ENCODE data around the gene DNAH12. TPM values are rescaled to one million over a fixed set of nuclear protein-coding genes. Genes with fewer than 3 reads are reported as not detected.

DNAH12 gene
- total RNA-seq, 1 donor from 2014 or later: 0.02 TPM

DNA sequence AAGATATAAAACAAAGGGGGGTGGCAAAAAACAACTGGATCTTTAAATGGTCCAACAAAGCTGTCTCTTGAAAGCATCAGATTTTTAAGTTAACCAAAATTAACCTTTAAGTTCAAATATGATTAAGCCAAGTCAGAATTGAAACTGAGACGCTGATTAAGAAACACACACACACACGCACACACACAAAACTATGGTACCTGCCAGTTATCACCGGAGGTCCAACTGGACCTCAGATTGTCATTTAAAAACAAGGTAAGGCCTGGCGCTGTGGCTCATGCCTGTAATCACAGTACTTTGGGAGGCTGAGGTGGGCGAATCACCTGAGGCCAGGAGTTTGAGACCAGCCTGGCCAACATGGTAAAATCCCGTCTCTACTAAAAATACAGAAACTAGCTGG, 42.6 kb upstream of the DNAH12 start:
- Histone ChIP-seq H3K79me2 (ENCODE audit: low read depth) (peaks cover 100% of the 10 kb centered on the region), H3K4me3 (no peak overlapping the region), H4K20me1 (ENCODE audit: low read depth) (peaks cover 71% of the 10 kb centered on the region), H3K9me3 (ENCODE audit: low read depth) (no peaks in the 10 kb centered on the region), H3K4me1 (no peaks in the 10 kb centered on the region), H3K9ac (no peak overlapping the region), H3K27me3 (no peaks in the 10 kb centered on the region), H2AFZ (replicated peaks) (no peak overlapping the region), H3K27ac (no peak overlapping the region), H3K36me3 (no peaks in the 10 kb centered on the region), H3F3A (ENCODE audit: low read depth) (no peaks in the 10 kb centered on the region), H3K4me2 (no peak overlapping the region)
- no peaks in the 10 kb centered on the region for H3K9me3 Mint-ChIP-seq
- no peak for TF ChIP-seq EZH2 (IDR thresholded peaks at IDR 0.05)
- H3K27ac Mint-ChIP-seq: no peak overlapping the region
- peaks cover 16% of the 10 kb centered on the region for H3K36me3 Mint-ChIP-seq
- H3K27me3 Mint-ChIP-seq (ENCODE audit: insufficient read depth, low read depth): no peaks in the 10 kb centered on the region
- no peaks in the 10 kb centered on the region for H3K4me1 Mint-ChIP-seq
- no peak for DNase-seq (ENCODE audit: low spot score)
- no peak overlapping the region for H3K4me3 Mint-ChIP-seq

GRCh38 chr3:57583544-57583943, 39.4 kb upstream of the DNAH12 start:
- H3K9ac ChIP-seq: no peak overlapping the region
- H3K4me1 Mint-ChIP-seq: no peaks in the 10 kb centered on the region
- H3K27ac ChIP-seq: no peak overlapping the region
- no peaks in the 10 kb centered on the region for H3K9me3 ChIP-seq (ENCODE audit: low read depth)
- H3K4me2 ChIP-seq: no peak overlapping the region
- H3K27me3 Mint-ChIP-seq (ENCODE audit: insufficient read depth, low read depth): peaks cover 3% of the 10 kb centered on the region
- no peaks in the 10 kb centered on the region for H3F3A ChIP-seq (ENCODE audit: low read depth)
- no peak overlapping the region for H2AFZ ChIP-seq (replicated peaks)
- H3K79me2 ChIP-seq (ENCODE audit: low read depth): peaks cover 96% of the 10 kb centered on the region
- no peaks in the 10 kb centered on the region for H3K36me3 ChIP-seq
- TF ChIP-seq, protein P1, sequence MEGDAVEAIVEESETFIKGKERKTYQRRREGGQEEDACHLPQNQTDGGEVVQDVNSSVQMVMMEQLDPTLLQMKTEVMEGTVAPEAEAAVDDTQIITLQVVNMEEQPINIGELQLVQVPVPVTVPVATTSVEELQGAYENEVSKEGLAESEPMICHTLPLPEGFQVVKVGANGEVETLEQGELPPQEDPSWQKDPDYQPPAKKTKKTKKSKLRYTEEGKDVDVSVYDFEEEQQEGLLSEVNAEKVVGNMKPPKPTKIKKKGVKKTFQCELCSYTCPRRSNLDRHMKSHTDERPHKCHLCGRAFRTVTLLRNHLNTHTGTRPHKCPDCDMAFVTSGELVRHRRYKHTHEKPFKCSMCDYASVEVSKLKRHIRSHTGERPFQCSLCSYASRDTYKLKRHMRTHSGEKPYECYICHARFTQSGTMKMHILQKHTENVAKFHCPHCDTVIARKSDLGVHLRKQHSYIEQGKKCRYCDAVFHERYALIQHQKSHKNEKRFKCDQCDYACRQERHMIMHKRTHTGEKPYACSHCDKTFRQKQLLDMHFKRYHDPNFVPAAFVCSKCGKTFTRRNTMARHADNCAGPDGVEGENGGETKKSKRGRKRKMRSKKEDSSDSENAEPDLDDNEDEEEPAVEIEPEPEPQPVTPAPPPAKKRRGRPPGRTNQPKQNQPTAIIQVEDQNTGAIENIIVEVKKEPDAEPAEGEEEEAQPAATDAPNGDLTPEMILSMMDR (IDR thresholded peaks at IDR 0.05): no peak
- TF ChIP-seq EZH2 (IDR thresholded peaks at IDR 0.05): no peak
- no peak for TF ChIP-seq EZH2phosphoT487 (IDR thresholded peaks at IDR 0.05)
- no peak overlapping the region for H3K27ac Mint-ChIP-seq
- no peaks in the 10 kb centered on the region for H3K9me3 Mint-ChIP-seq
- DNase-seq (ENCODE audit: low spot score): no peak
- peaks cover 49% of the 10 kb centered on the region for H4K20me1 ChIP-seq (ENCODE audit: low read depth)
- peaks cover 20% of the 10 kb centered on the region for H3K36me3 Mint-ChIP-seq
- no peaks in the 10 kb centered on the region for H3K4me1 ChIP-seq
- no peak overlapping the region for H3K4me3 ChIP-seq
- H3K27me3 ChIP-seq: no peaks in the 10 kb centered on the region
- no peak overlapping the region for H3K4me3 Mint-ChIP-seq

GRCh38 chr3:57582474-57583168, 38.5 kb upstream of the DNAH12 start:
- no peaks in the 10 kb centered on the region for H3K36me3 ChIP-seq
- peaks cover 3% of the 10 kb centered on the region for H3K27me3 Mint-ChIP-seq (ENCODE audit: insufficient read depth, low read depth)
- no peak overlapping the region for H3K27ac Mint-ChIP-seq
- H3K9me3 Mint-ChIP-seq: no peaks in the 10 kb centered on the region
- peaks cover 39% of the 10 kb centered on the region for H4K20me1 ChIP-seq (ENCODE audit: low read depth)
- no peak overlapping the region for H3K4me3 ChIP-seq
- no peaks in the 10 kb centered on the region for H3F3A ChIP-seq (ENCODE audit: low read depth)
- H3K4me3 Mint-ChIP-seq: no peak overlapping the region
- H3K9ac ChIP-seq: no peak overlapping the region
- H3K4me2 ChIP-seq: no peak overlapping the region
- H2AFZ ChIP-seq (replicated peaks): no peak overlapping the region
- H3K27me3 ChIP-seq: no peaks in the 10 kb centered on the region
- no peaks in the 10 kb centered on the region for H3K9me3 ChIP-seq (ENCODE audit: low read depth)
- no peaks in the 10 kb centered on the region for H3K4me1 Mint-ChIP-seq
- no peaks in the 10 kb centered on the region for H3K4me1 ChIP-seq
- DNase-seq (ENCODE audit: low spot score): no peak
- peaks cover 91% of the 10 kb centered on the region for H3K79me2 ChIP-seq (ENCODE audit: low read depth)
- H3K36me3 Mint-ChIP-seq: peaks cover 20% of the 10 kb centered on the region
- TF ChIP-seq, protein P1 (IDR thresholded peaks at IDR 0.05): no peak
- TF ChIP-seq EZH2phosphoT487 (IDR thresholded peaks at IDR 0.05) (no peak), EZH2 (IDR thresholded peaks at IDR 0.05) (no peak)
- no peak overlapping the region for H3K27ac ChIP-seq

GRCh38 chr3:57577801-57578200, 33.7 kb upstream of the DNAH12 start:
- H3K4me3 ChIP-seq: no peak overlapping the region
- H3K27ac Mint-ChIP-seq: peak overlapping the region; percentile 33
- peaks cover 6% of the 10 kb centered on the region for H3K27me3 Mint-ChIP-seq (ENCODE audit: insufficient read depth, low read depth)
- no peak overlapping the region for H3K4me2 ChIP-seq
- no peaks in the 10 kb centered on the region for H3K9me3 Mint-ChIP-seq
- H3K36me3 Mint-ChIP-seq: peaks cover 28% of the 10 kb centered on the region
- no peak overlapping the region for H3K4me3 Mint-ChIP-seq
- H3K4me1 ChIP-seq: no peaks in the 10 kb centered on the region
- no peak overlapping the region for H2AFZ ChIP-seq (replicated peaks)
- DNase-seq (ENCODE audit: low spot score): no peak
- TF ChIP-seq EZH2phosphoT487 (IDR thresholded peaks at IDR 0.05) (no peak), EZH2 (IDR thresholded peaks at IDR 0.05) (no peak)
- TF ChIP-seq, protein P1 (IDR thresholded peaks at IDR 0.05): no peak
- no peaks in the 10 kb centered on the region for H3K27me3 ChIP-seq
- peaks cover 57% of the 10 kb centered on the region for H3K79me2 ChIP-seq (ENCODE audit: low read depth)
- no peaks in the 10 kb centered on the region for H3F3A ChIP-seq (ENCODE audit: low read depth)
- peaks cover 17% of the 10 kb centered on the region for H3K36me3 ChIP-seq
- H3K4me1 Mint-ChIP-seq: no peaks in the 10 kb centered on the region
- H4K20me1 ChIP-seq (ENCODE audit: low read depth): peaks cover 9% of the 10 kb centered on the region
- no peak overlapping the region for H3K27ac ChIP-seq
- H3K9ac ChIP-seq: no peak overlapping the region
- H3K9me3 ChIP-seq (ENCODE audit: low read depth): no peaks in the 10 kb centered on the region

Measured in neural progenitor cell (in vitro differentiated cells).